ENCODE results near the gene RASGRP3. TPM values are rescaled to one million over a fixed set of nuclear protein-coding genes. Genes with fewer than 3 reads are reported as not detected.
"Not testable (repeated sequence)": the region's sequence is repeated elsewhere in the genome, so short reads cannot be mapped to it uniquely, and the experiment has no call there.

The RASGRP3 gene
- total and polyA plus RNA-seq, 7 experiments from 2014 or later, result 1.4 to 14.2 (median 3.1) TPM

GRCh38 chr2:33462512-33462911, 13.9 kb upstream of the RASGRP3 start:
- H3K4me1 ChIP-seq (ENCODE audit: control insufficient read depth in 2 of 2, insufficient read depth in 2 of 2, low read length in 2 of 2); H3K36me3 Mint-ChIP-seq; H3K27ac Mint-ChIP-seq; H3K27me3 Mint-ChIP-seq; CTCF ChIA-PET; ATAC-seq; H3K4me3 ChIP-seq (ENCODE audit: low read length); H3K36me3 ChIP-seq (ENCODE audit: control insufficient read depth in 2 of 3, insufficient read depth in 3 of 3, low read length in 3 of 3); DNase-seq; intact Hi-C loops (cut with micrococcal nuclease); H3K9me3 Mint-ChIP-seq; H3K27me3 ChIP-seq (ENCODE audit: control insufficient read depth in 2 of 2, insufficient read depth in 2 of 2, low read length in 2 of 2); H3K4me3 Mint-ChIP-seq; H3K4me1 Mint-ChIP-seq; H3K9me3 ChIP-seq (ENCODE audit: control insufficient read depth in 2 of 3, low read length in 3 of 3); POLR2A ChIA-PET; H3K27ac ChIP-seq (ENCODE audit: low read depth, low read length): not testable (repeated sequence)

DNA sequence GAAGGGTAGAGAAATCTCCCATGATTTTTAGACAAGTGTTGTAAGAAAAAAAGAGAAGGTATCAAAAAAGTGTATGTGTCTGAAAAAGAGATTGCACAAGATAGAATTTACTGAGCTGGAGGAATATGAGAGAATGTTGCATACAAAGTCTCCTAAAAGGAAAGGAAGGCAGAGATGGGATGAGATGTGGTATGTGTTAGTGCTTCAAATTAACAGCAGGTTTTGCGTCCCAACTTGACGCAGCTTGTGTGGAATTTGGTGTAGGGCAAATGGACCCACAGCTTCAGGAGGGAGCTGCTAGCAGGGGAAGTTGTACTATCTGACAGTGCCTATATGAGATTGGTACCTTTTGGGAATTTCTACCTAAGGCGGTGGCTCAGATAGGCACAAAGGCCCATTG, 9.0 kb upstream of the RASGRP3 start:
- H3K9me3 ChIP-seq (ENCODE audit: control insufficient read depth in 2 of 3, low read length in 3 of 3), result no peaks in the 10 kb centered on the region
- ATAC-seq (no peak), DNase-seq (no peak)
- Mint-ChIP-seq H3K4me3 (no peak overlapping the region), H3K9me3 (no peaks in the 10 kb centered on the region), H3K27me3 (peaks cover 0 to 4% (median 0%) of the 10 kb centered on the region in 5 donors), H3K4me1 (no peaks in the 10 kb centered on the region), H3K36me3 (no peaks in the 10 kb centered on the region), H3K27ac (peak overlapping the region in 1 of 9 donors; percentile 23)
- no peaks in the 10 kb centered on the region for H3K27me3 ChIP-seq (ENCODE audit: control insufficient read depth in 2 of 2, insufficient read depth in 2 of 2, low read length in 2 of 2)
- no peaks in the 10 kb centered on the region for H3K4me1 ChIP-seq (ENCODE audit: control insufficient read depth in 2 of 2, insufficient read depth in 2 of 2, low read length in 2 of 2)
- H3K36me3 ChIP-seq (ENCODE audit: control insufficient read depth in 2 of 3, insufficient read depth in 3 of 3, low read length in 3 of 3), result no peaks in the 10 kb centered on the region
- H3K4me3 ChIP-seq (ENCODE audit: low read length), result no peak overlapping the region
- intact Hi-C loops (cut with micrococcal nuclease), result no loop called here
- CTCF ChIA-PET, result no interaction called here
- POLR2A ChIA-PET, result no interaction called here
- H3K27ac ChIP-seq (ENCODE audit: low read depth, low read length), result no peak overlapping the region

- Mint-ChIP-seq H3K27ac (no peak overlapping the region), H3K36me3 (peaks cover 0 to 2% (median 0%) of the 10 kb centered on the region in 5 donors), H3K4me1 (peaks cover 0 to 3% (median 0%) of the 10 kb centered on the region in 7 donors), H3K9me3 (no peaks in the 10 kb centered on the region), H3K4me3 (no peak overlapping the region), H3K27me3 (peaks cover 0 to 4% (median 0%) of the 10 kb centered on the region in 5 donors)
- Histone ChIP-seq H3K36me3 (ENCODE audit: control insufficient read depth in 2 of 3, insufficient read depth in 3 of 3, low read length in 3 of 3) (no peaks in the 10 kb centered on the region), H3K27me3 (ENCODE audit: control insufficient read depth in 2 of 2, insufficient read depth in 2 of 2, low read length in 2 of 2) (no peaks in the 10 kb centered on the region), H3K27ac (ENCODE audit: low read depth, low read length) (no peak overlapping the region), H3K4me3 (ENCODE audit: low read length) (no peak overlapping the region), H3K9me3 (ENCODE audit: control insufficient read depth in 2 of 3, low read length in 3 of 3) (no peaks in the 10 kb centered on the region), H3K4me1 (ENCODE audit: control insufficient read depth in 2 of 2, insufficient read depth in 2 of 2, low read length in 2 of 2) (no peaks in the 10 kb centered on the region)
- ChIA-PET POLR2A (no interaction called here), CTCF (no interaction called here)
- ATAC-seq (no peak), DNase-seq (no peak)
- intact Hi-C loops (cut with micrococcal nuclease), result no loop called here
Measured at GRCh38 chr2:33469238-33469637, 7.2 kb upstream of the RASGRP3 start.

GRCh38 chr2:33475224-33476130, 972 bp upstream of the RASGRP3 start:
- peak; percentile 86 for ATAC-seq
- H3K27me3 Mint-ChIP-seq, result peaks cover 0 to 4% (median 0%) of the 10 kb centered on the region in 5 donors
- Histone ChIP-seq H3K27ac (ENCODE audit: low read depth, low read length) (peak overlapping the region; percentile 91), H3K4me3 (ENCODE audit: low read length) (peak overlapping the region; percentile 81), H3K36me3 (ENCODE audit: control insufficient read depth in 2 of 3, insufficient read depth in 3 of 3, low read length in 3 of 3) (no peaks in the 10 kb centered on the region), H3K4me1 (ENCODE audit: control insufficient read depth in 2 of 2, insufficient read depth in 2 of 2, low read length in 2 of 2) (peaks cover 9 to 11% of the 10 kb centered on the region in 2 donors), H3K9me3 (ENCODE audit: control insufficient read depth in 2 of 3, low read length in 3 of 3) (no peaks in the 10 kb centered on the region), H3K27me3 (ENCODE audit: control insufficient read depth in 2 of 2, insufficient read depth in 2 of 2, low read length in 2 of 2) (no peaks in the 10 kb centered on the region)
- H3K4me3 Mint-ChIP-seq, result peak overlapping the region; percentile 88 to 99 (median 95)
- peaks cover 0 to 4% (median 0%) of the 10 kb centered on the region in 5 donors for H3K36me3 Mint-ChIP-seq
- ChIA-PET CTCF (interaction anchor here (0.6 to 3.0 kb wide), 7 partner anchors 10 to 803 kb away, joined by 3 to 8 read pairs (median 3); partner anchors contain the start of gene FAM98A), POLR2A (interaction anchor here (0.6 to 2.2 kb wide), 5 partner anchors 15 to 974 kb away, joined by 3 to 14 read pairs (median 3); partner anchors contain the start of gene FAM98A)
- intact Hi-C loops (cut with micrococcal nuclease), result loop anchor here (1.0 to 10.0 kb wide), 11 partner anchors 22 to 1468 kb away; partner anchors contain the start of genes FAM98A (in 2 of the 2), LTBP1 (in 1 of the 2), MEMO1 (in 1 of the 2) and SLC30A6 (in 1 of the 2)
- H3K27ac Mint-ChIP-seq, result peak overlapping the region; percentile 95 to 100 (median 98)
- peaks cover 0 to 3% (median 0%) of the 10 kb centered on the region in 11 donors for H3K9me3 Mint-ChIP-seq
- peak; percentile 61 to 89 (median 83) for DNase-seq
- H3K4me1 Mint-ChIP-seq, result peaks cover 14 to 39% (median 32%) of the 10 kb centered on the region in 7 donors

DNA sequence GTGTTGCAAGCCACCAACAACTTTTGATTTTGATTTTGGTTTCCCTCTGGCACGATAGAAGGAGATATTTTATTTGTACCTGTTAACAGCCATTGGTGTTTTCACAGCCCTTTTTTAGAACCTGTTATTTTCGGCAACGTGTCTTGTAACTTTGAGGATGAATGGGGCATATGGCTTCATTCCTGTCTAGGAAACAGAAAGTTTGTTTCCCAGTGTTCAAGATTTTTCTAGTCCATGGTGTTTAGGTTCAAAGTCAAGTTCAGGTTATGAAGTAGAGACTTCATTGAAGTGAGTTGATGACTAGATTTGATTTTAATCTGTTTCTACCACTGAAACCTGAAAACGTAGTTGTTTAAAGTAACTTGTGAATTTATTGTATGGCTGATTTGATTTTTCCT, 343 bp downstream of the RASGRP3 start:
- ATAC-seq, result no peak
- intact Hi-C loops (cut with micrococcal nuclease), result loop anchor here (1.0 to 10.0 kb wide), 10 partner anchors 21 to 1469 kb away; partner anchors contain the start of genes FAM98A (in 2 of the 2), LTBP1 (in 1 of the 2), MEMO1 (in 1 of the 2) and SLC30A6 (in 1 of the 2)
- peaks cover 0 to 8% (median 0%) of the 10 kb centered on the region in 5 donors for H3K36me3 Mint-ChIP-seq
- H3K36me3 ChIP-seq (ENCODE audit: control insufficient read depth in 2 of 3, insufficient read depth in 3 of 3, low read length in 3 of 3), result no peaks in the 10 kb centered on the region
- peaks cover 9 to 11% of the 10 kb centered on the region in 2 donors for H3K4me1 ChIP-seq (ENCODE audit: control insufficient read depth in 2 of 2, insufficient read depth in 2 of 2, low read length in 2 of 2)
- peak overlapping the region; percentile 91 for H3K27ac ChIP-seq (ENCODE audit: low read depth, low read length)
- H3K27me3 Mint-ChIP-seq, result no peaks in the 10 kb centered on the region
- H3K4me3 Mint-ChIP-seq, result peak overlapping the region; percentile 88 to 99 (median 95)
- POLR2A ChIA-PET, result interaction anchor here (1.0 to 2.2 kb wide), 3 partner anchors 20 to 976 kb away, joined by 3 to 14 read pairs (median 5); partner anchors contain the start of gene FAM98A
- peak overlapping the region; percentile 95 to 100 (median 98) for H3K27ac Mint-ChIP-seq
- peaks cover 14 to 39% (median 36%) of the 10 kb centered on the region in 7 donors for H3K4me1 Mint-ChIP-seq
- DNase-seq, result no peak
- H3K9me3 Mint-ChIP-seq, result peaks cover 0 to 3% (median 0%) of the 10 kb centered on the region in 11 donors
- CTCF ChIA-PET, result interaction anchor here (0.7 to 3.0 kb wide), 3 partner anchors 109 to 805 kb away, joined by 3 to 8 read pairs (median 4); partner anchors contain the start of gene FAM98A
- H3K4me3 ChIP-seq (ENCODE audit: low read length), result peak overlapping the region; percentile 81
- H3K9me3 ChIP-seq (ENCODE audit: control insufficient read depth in 2 of 3, low read length in 3 of 3), result no peaks in the 10 kb centered on the region
- no peaks in the 10 kb centered on the region for H3K27me3 ChIP-seq (ENCODE audit: control insufficient read depth in 2 of 2, insufficient read depth in 2 of 2, low read length in 2 of 2)

All from naive thymus-derived CD4-positive, alpha-beta T cell (primary cell).